Activated T-helper 1 cell treated with anti-CD3 and anti-CD28 coated beads, Interleukin-12 subunit alpha, Interleukin-12 subunit beta, Interleukin-2, Interleukin-4 antibody, amounts not matched to agents 30 ng/mL and 10 ng/mL and 1 ng/mL, durations not matched to agents 14 hours and 24 hours and 36 hours (primary cell): ENCODE measurements around the gene MARCHF3. TPM values are rescaled to one million over a fixed set of nuclear protein-coding genes. Genes with fewer than 3 reads are reported as not detected.
"Not testable (repeated sequence)": the region's sequence is repeated elsewhere in the genome, so short reads cannot be mapped to it uniquely, and the experiment has no call there.

ENCODE experiments used
- DNase-seq: peaks from one replicate; pipeline ENCODE4 v3.0.0; 2021; ENCODE audit warnings: low spot score
- H3K27ac Mint-ChIP-seq: one replicate; pipeline ENCODE4 v1.8.0; 2021; ENCODE audit warnings: mild to moderate bottlenecking, mixed read lengths
- H3K27me3 Mint-ChIP-seq: one replicate; pipeline ENCODE4 v1.8.0; 2022; ENCODE audit warnings: mild to moderate bottlenecking, moderate library complexity, mixed read lengths; ENCODE audit not compliant: insufficient read depth
- H3K36me3 Mint-ChIP-seq: one replicate; pipeline ENCODE4 v1.8.0; 2021; ENCODE audit warnings: low read depth, mixed read lengths
- H3K4me1 Mint-ChIP-seq: one replicate; pipeline ENCODE4 v1.8.0; 2021; ENCODE audit warnings: low read depth, mixed read lengths
- H3K4me3 Mint-ChIP-seq: one replicate; pipeline ENCODE4 v1.8.0; 2021; ENCODE audit warnings: mild to moderate bottlenecking, moderate library complexity, mixed read lengths
- H3K9me3 Mint-ChIP-seq: one replicate; pipeline ENCODE4 v1.8.0; 2021; ENCODE audit warnings: mixed read lengths
- intact Hi-C: fragments of 100-400 bp; cut with micrococcal nuclease; formaldehyde crosslinking; loops from one replicate; pipeline ENCODE4 v1.15.1; 2024
- total RNA-seq: library from RNA; stranded (reverse); gene quantifications from 2 replicates; pipeline ENCODE4 v1.2.3, GENCODE V29; 2022

The MARCHF3 gene
- total RNA-seq, 1 donor from 2014 or later: 5.9 TPM

GRCh38 chr5:127015716-127016115 is 14.6 kb downstream of the MARCHF3 start:
- DNase-seq: no peak
- Mint-ChIP-seq H3K27ac (no peak overlapping the region), H3K4me1 (peaks cover 22% of the 10 kb centered on the region), H3K36me3 (no peaks in the 10 kb centered on the region), H3K9me3 (no peaks in the 10 kb centered on the region), H3K27me3 (no peaks in the 10 kb centered on the region), H3K4me3 (no peak overlapping the region)
- intact Hi-C loops: no loop called here

GRCh38 chr5:127014573-127014972 is 15.8 kb downstream of the MARCHF3 start:
- intact Hi-C loops: loop anchor here (1.0 kb wide), 1 partner anchor 26 kb away; no protein-coding TSS in a partner anchor
- no peak overlapping the region for H3K27ac Mint-ChIP-seq
- H3K9me3 Mint-ChIP-seq: peaks cover 4% of the 10 kb centered on the region
- no peak for DNase-seq
- H3K27me3 Mint-ChIP-seq: no peaks in the 10 kb centered on the region
- peaks cover 22% of the 10 kb centered on the region for H3K4me1 Mint-ChIP-seq
- H3K36me3 Mint-ChIP-seq: no peaks in the 10 kb centered on the region
- H3K4me3 Mint-ChIP-seq: no peak overlapping the region

- intact Hi-C loops: no loop called here
- no peaks in the 10 kb centered on the region for H3K27me3 Mint-ChIP-seq
Measured at GRCh38 chr5:127013407-127013806, 17.0 kb downstream of the MARCHF3 start.

GRCh38 chr5:127012916-127013315 is 17.4 kb downstream of the MARCHF3 start:
- Mint-ChIP-seq H3K27me3 (no peaks in the 10 kb centered on the region), H3K9me3 (peaks cover 4% of the 10 kb centered on the region), H3K36me3 (no peaks in the 10 kb centered on the region), H3K27ac (no peak overlapping the region), H3K4me3 (no peak overlapping the region), H3K4me1 (peaks cover 22% of the 10 kb centered on the region)
- DNase-seq: no peak
- intact Hi-C loops: no loop called here

More at GRCh38 chr5:127013407-127013806, 17.0 kb downstream of the MARCHF3 start:
- peaks cover 22% of the 10 kb centered on the region for H3K4me1 Mint-ChIP-seq
- no peaks in the 10 kb centered on the region for H3K36me3 Mint-ChIP-seq
- no peak for DNase-seq
- peaks cover 4% of the 10 kb centered on the region for H3K9me3 Mint-ChIP-seq
- H3K27ac Mint-ChIP-seq: no peak overlapping the region
- H3K4me3 Mint-ChIP-seq: no peak overlapping the region

GRCh38 chr5:127011961-127012644 is 18.3 kb downstream of the MARCHF3 start:
- H3K4me3 Mint-ChIP-seq: no peak overlapping the region
- no peaks in the 10 kb centered on the region for H3K36me3 Mint-ChIP-seq
- peaks cover 22% of the 10 kb centered on the region for H3K4me1 Mint-ChIP-seq
- H3K27ac Mint-ChIP-seq: no peak overlapping the region
- no peak for DNase-seq
- H3K27me3 Mint-ChIP-seq: no peaks in the 10 kb centered on the region
- intact Hi-C loops: no loop called here
- H3K9me3 Mint-ChIP-seq: peaks cover 4% of the 10 kb centered on the region

GRCh38 chr5:127011153-127011552 is 19.2 kb downstream of the MARCHF3 start:
- H3K27ac Mint-ChIP-seq: no peak overlapping the region
- no peaks in the 10 kb centered on the region for H3K27me3 Mint-ChIP-seq
- peaks cover 22% of the 10 kb centered on the region for H3K4me1 Mint-ChIP-seq
- no peak overlapping the region for H3K4me3 Mint-ChIP-seq
- peaks cover 4% of the 10 kb centered on the region for H3K9me3 Mint-ChIP-seq
- intact Hi-C loops: no loop called here
- no peak for DNase-seq
- H3K36me3 Mint-ChIP-seq: no peaks in the 10 kb centered on the region

GRCh38 chr5:127010362-127010761 is 20.0 kb downstream of the MARCHF3 start:
- Mint-ChIP-seq H3K4me1 (peaks cover 22% of the 10 kb centered on the region), H3K9me3 (peaks cover 4% of the 10 kb centered on the region), H3K4me3 (no peak overlapping the region), H3K27ac (no peak overlapping the region), H3K27me3 (no peaks in the 10 kb centered on the region), H3K36me3 (no peaks in the 10 kb centered on the region)
- no peak for DNase-seq
- intact Hi-C loops: no loop called here

GRCh38 chr5:127009784-127010183 is 20.6 kb downstream of the MARCHF3 start:
- Mint-ChIP-seq H3K9me3 (peaks cover 4% of the 10 kb centered on the region), H3K4me3 (no peak overlapping the region), H3K27me3 (no peaks in the 10 kb centered on the region), H3K36me3 (no peaks in the 10 kb centered on the region), H3K27ac (no peak overlapping the region), H3K4me1 (peaks cover 18% of the 10 kb centered on the region)
- DNase-seq: no peak
- intact Hi-C loops: no loop called here

GRCh38 chr5:127008300-127008975 is 21.9 kb downstream of the MARCHF3 start:
- no peaks in the 10 kb centered on the region for H3K27me3 Mint-ChIP-seq
- H3K9me3 Mint-ChIP-seq: peaks cover 4% of the 10 kb centered on the region
- H3K27ac Mint-ChIP-seq: no peak overlapping the region
- H3K4me3 Mint-ChIP-seq: no peak overlapping the region
- no peak for DNase-seq
- peaks cover 13% of the 10 kb centered on the region for H3K4me1 Mint-ChIP-seq
- no peaks in the 10 kb centered on the region for H3K36me3 Mint-ChIP-seq
- intact Hi-C loops: no loop called here

- Mint-ChIP-seq H3K36me3 (no peaks in the 10 kb centered on the region), H3K4me3 (no peak overlapping the region), H3K27me3 (no peaks in the 10 kb centered on the region), H3K4me1 (peaks cover 13% of the 10 kb centered on the region), H3K27ac (no peak overlapping the region), H3K9me3 (peaks cover 4% of the 10 kb centered on the region)
- DNase-seq: no peak
- intact Hi-C loops: no loop called here
Measured at GRCh38 chr5:127007522-127007921, 22.8 kb downstream of the MARCHF3 start.

- Mint-ChIP-seq H3K4me1 (peaks cover 6% of the 10 kb centered on the region), H3K27me3 (no peaks in the 10 kb centered on the region), H3K36me3 (no peaks in the 10 kb centered on the region), H3K4me3 (no peak overlapping the region), H3K27ac (no peak overlapping the region), H3K9me3 (peaks cover 4% of the 10 kb centered on the region)
- DNase-seq: no peak
- intact Hi-C loops: no loop called here
Measured at GRCh38 chr5:127006744-127007143, 23.6 kb downstream of the MARCHF3 start.

GRCh38 chr5:127005282-127005681 is 25.1 kb downstream of the MARCHF3 start:
- H3K36me3 Mint-ChIP-seq, H3K4me3 Mint-ChIP-seq, H3K4me1 Mint-ChIP-seq, H3K27ac Mint-ChIP-seq, H3K27me3 Mint-ChIP-seq, intact Hi-C loops, H3K9me3 Mint-ChIP-seq, DNase-seq: not testable (repeated sequence)

- Mint-ChIP-seq H3K9me3 (no peaks in the 10 kb centered on the region), H3K4me3 (no peak overlapping the region), H3K27me3 (no peaks in the 10 kb centered on the region), H3K36me3 (no peaks in the 10 kb centered on the region), H3K27ac (no peak overlapping the region), H3K4me1 (no peaks in the 10 kb centered on the region)
- DNase-seq: no peak
- intact Hi-C loops: no loop called here
Measured at GRCh38 chr5:127004721-127005120, 25.6 kb downstream of the MARCHF3 start.
